GM13976 (cell line): Measurements from ENCODE around the gene CCDC148.

ENCODE experiments used
- DNase-seq: peaks from one replicate; pipeline ENCODE4 v3.0.0; 2012; ENCODE audit warnings: low spot score
- CTCF ChIP-seq: IDR thresholded peaks from 2 replicates; pipeline ENCODE4 v1.5.1; 2012; ENCODE audit warnings: borderline replicate concordance, mild to moderate bottlenecking; ENCODE audit not compliant: insufficient read depth; ENCODE audit errors: extremely low read depth, missing control alignments, control extremely low read depth
- in situ Hi-C: fragments of 300-500 bp; cut with MboI; formaldehyde crosslinking; loops from one replicate; pipeline ENCODE4 v1.12.0; 2022; ENCODE audit warnings: low sequenced_read_pairs, mixed read lengths, inconsistent platforms; ENCODE audit not compliant: unreplicated experiment

CCDC148 gene

GRCh38 chr2:158493458-158493857 lies 36.9 kb upstream of the CCDC148 start:
- in situ Hi-C loops = no loop called here
- no peak for DNase-seq
- no peak for TF ChIP-seq CTCF

- TF ChIP-seq CTCF = no peak
- DNase-seq = no peak
- in situ Hi-C loops = no loop called here
Observed at GRCh38 chr2:158491072-158491471, 34.5 kb upstream of the CCDC148 start.

- TF ChIP-seq CTCF = no peak
- in situ Hi-C loops = no loop called here
- DNase-seq = no peak
Observed at GRCh38 chr2:158489366-158490112, 33.0 kb upstream of the CCDC148 start.

- DNase-seq = no peak
- in situ Hi-C loops = no loop called here
- no peak for TF ChIP-seq CTCF
Observed at GRCh38 chr2:158488442-158489216, 32.1 kb upstream of the CCDC148 start.

GRCh38 chr2:158487419-158487818 lies 30.9 kb upstream of the CCDC148 start:
- TF ChIP-seq CTCF = no peak
- no peak for DNase-seq
- in situ Hi-C loops = no loop called here

GRCh38 chr2:158486970-158487325 lies 30.4 kb upstream of the CCDC148 start:
- DNase-seq = no peak
- in situ Hi-C loops = no loop called here
- no peak for TF ChIP-seq CTCF
